Measurements from ENCODE around the gene TARBP2.
A peak's percentile ranks its signal among the peaks of the same experiment; 100 is the strongest.

The TARBP2 gene

GRCh38 chr12:53506450-53506785 lies 5.3 kb downstream of the TARBP2 start:
- no peak for DNase-seq (ENCODE audit: low read depth)
- H3K4me3 ChIP-seq (ENCODE audit: low read depth, low read length): no peak overlapping the region
- TF ChIP-seq CTCF (IDR thresholded peaks at IDR 0.05; ENCODE audit: low read depth, low read length): no peak
- no peak for TF ChIP-seq POLR2A (IDR thresholded peaks at IDR 0.05; ENCODE audit: extremely low read depth, insufficient read length)
- TF ChIP-seq MYC (IDR thresholded peaks at IDR 0.05; ENCODE audit: low read depth, low read length): no peak
- TF ChIP-seq MAX (IDR thresholded peaks at IDR 0.05; ENCODE audit: low read depth, low read length): no peak

- TF ChIP-seq MAX (IDR thresholded peaks at IDR 0.05; ENCODE audit: low read depth, low read length): no peak
- no peak for TF ChIP-seq CTCF (IDR thresholded peaks at IDR 0.05; ENCODE audit: low read depth, low read length)
- TF ChIP-seq POLR2A (IDR thresholded peaks at IDR 0.05; ENCODE audit: extremely low read depth, insufficient read length): peak; percentile 6
- no peak for TF ChIP-seq MYC (IDR thresholded peaks at IDR 0.05; ENCODE audit: low read depth, low read length)
- DNase-seq (ENCODE audit: low read depth): no peak
- no peak within 1 kb of the TSS for H3K4me3 ChIP-seq (ENCODE audit: low read depth, low read length)
Observed at GRCh38 chr12:53506881-53507602, 6.0 kb downstream of the TARBP2 start, which contains the start of gene NPFF. TSS of gene NPFF (minus strand) at chr12:53507484. CDS start at chr12:53507474, 10 bp downstream.

- TF ChIP-seq MYC (IDR thresholded peaks at IDR 0.05; ENCODE audit: low read depth, low read length) (no peak), MAX (IDR thresholded peaks at IDR 0.05; ENCODE audit: low read depth, low read length) (no peak), POLR2A (IDR thresholded peaks at IDR 0.05; ENCODE audit: extremely low read depth, insufficient read length) (no peak), CTCF (IDR thresholded peaks at IDR 0.05; ENCODE audit: low read depth, low read length) (no peak)
- H3K4me3 ChIP-seq (ENCODE audit: low read depth, low read length): no peak overlapping the region
- DNase-seq (ENCODE audit: low read depth): no peak
Observed at GRCh38 chr12:53507603-53507885, 6.5 kb downstream of the TARBP2 start.

- no peak overlapping the region for H3K4me3 ChIP-seq (ENCODE audit: low read depth, low read length)
- DNase-seq (ENCODE audit: low read depth): peak; percentile 84
- TF ChIP-seq CTCF (IDR thresholded peaks at IDR 0.05; ENCODE audit: low read depth, low read length) (peak; percentile 95), MYC (IDR thresholded peaks at IDR 0.05; ENCODE audit: low read depth, low read length) (no peak), POLR2A (IDR thresholded peaks at IDR 0.05; ENCODE audit: extremely low read depth, insufficient read length) (no peak)
Observed at GRCh38 chr12:53508534-53509170, 7.6 kb downstream of the TARBP2 start.

GRCh38 chr12:53510181-53510812 lies 9.2 kb downstream of the TARBP2 start:
- no peak overlapping the region for H3K4me3 ChIP-seq (ENCODE audit: low read depth, low read length)
- TF ChIP-seq MAX (IDR thresholded peaks at IDR 0.05; ENCODE audit: low read depth, low read length) (no peak), POLR2A (IDR thresholded peaks at IDR 0.05; ENCODE audit: extremely low read depth, insufficient read length) (no peak), CTCF (IDR thresholded peaks at IDR 0.05; ENCODE audit: low read depth, low read length) (no peak), MYC (IDR thresholded peaks at IDR 0.05; ENCODE audit: low read depth, low read length) (no peak)

More at GRCh38 chr12:53510181-53510812, 9.2 kb downstream of the TARBP2 start:
- DNase-seq (ENCODE audit: low read depth): no peak
